Liver (tissue), 9 donors: ENCODE results near the gene AKAP7. TPM values are rescaled to one million over a fixed set of nuclear protein-coding genes. Genes with fewer than 3 reads are reported as not detected.
"Not testable (repeated sequence)": the region's sequence is repeated elsewhere in the genome, so short reads cannot be mapped to it uniquely, and the experiment has no call there.

Source experiments
- DNase-seq: peaks from one replicate; pipeline ENCODE4 v3.0.0-alpha.2; 2017; ENCODE audit warnings: low spot score
- H3K27ac ChIP-seq, 2 donors: one replicate each; pipeline ENCODE4 v1.7.0; 2013; ENCODE audit warnings: inconsistent platforms in 2 of 2, low read length in 2 of 2, control low read depth in 1 of 2, low read depth in 1 of 2, mild to moderate bottlenecking in 1 of 2
- H3K27me3 ChIP-seq, 4 donors: one replicate each; pipeline versions ENCODE4 v1.6.1 to v1.7.0; 2013; ENCODE audit warnings: low read length in 3 of 4, inconsistent platforms in 1 of 4, mild to moderate bottlenecking in 1 of 4, moderate library complexity in 1 of 4; ENCODE audit not compliant: control insufficient read depth in 4 of 4, insufficient read depth in 4 of 4
- H3K36me3 ChIP-seq, 4 donors: one replicate each; pipeline versions ENCODE4 v1.6.1 to v1.7.0; 2013; ENCODE audit warnings: low read length in 3 of 4, mild to moderate bottlenecking in 3 of 4, low read depth in 1 of 4, moderate library complexity in 1 of 4; ENCODE audit not compliant: control insufficient read depth in 4 of 4, insufficient read depth in 3 of 4
- H3K4me1 ChIP-seq, 4 donors: one replicate each; pipeline versions ENCODE4 v1.6.1 to v1.7.0; 2013; ENCODE audit warnings: low read length in 3 of 4, mild to moderate bottlenecking in 3 of 4, moderate library complexity in 1 of 4; ENCODE audit not compliant: control insufficient read depth in 4 of 4, insufficient read depth in 4 of 4
- H3K4me3 ChIP-seq, 3 donors: one replicate each; pipeline versions ENCODE4 v1.6.1 to v1.7.0; 2013; ENCODE audit warnings: low read length in 3 of 3, control low read depth in 1 of 3, low read depth in 1 of 3, mild to moderate bottlenecking in 1 of 3
- H3K9ac ChIP-seq, 2 donors: one replicate each; pipeline ENCODE4 v1.7.0; 2013; ENCODE audit warnings: low read length in 2 of 2, mild to moderate bottlenecking in 2 of 2, moderate library complexity in 2 of 2, control low read depth in 1 of 2, low read depth in 1 of 2
- H3K9me3 ChIP-seq, 4 donors: one replicate each; pipeline versions ENCODE4 v1.6.1 to v1.7.0; 2013; ENCODE audit warnings: low read length in 3 of 4; ENCODE audit not compliant: control insufficient read depth in 4 of 4
- FOXA1 ChIP-seq: IDR thresholded peaks from 2 replicates; pipeline ENCODE4 v1.6.1; 2016; ENCODE audit warnings: antibody characterized with exemption
- FOXA2 ChIP-seq: IDR thresholded peaks from 2 replicates; pipeline ENCODE4 v1.6.1; 2016; ENCODE audit warnings: antibody characterized with exemption
- GABPA ChIP-seq, 2 donors: IDR thresholded peaks in 1 of 2; conservative IDR thresholded peaks in 1 of 2; 2 replicates each; pipeline ENCODE4 v1.6.1; 2016; ENCODE audit warnings: antibody characterized with exemption in 2 of 2, mild to moderate bottlenecking in 1 of 2, moderate library complexity in 1 of 2
- HNF4A ChIP-seq, 2 donors: conservative IDR thresholded peaks; 2 replicates each; pipeline ENCODE4 v1.6.1; 2016; ENCODE audit warnings: antibody characterized with exemption in 2 of 2, mild to moderate bottlenecking in 2 of 2
- NR2F2 ChIP-seq: IDR thresholded peaks from 2 replicates; pipeline ENCODE4 v1.6.1; 2016; ENCODE audit warnings: antibody characterized with exemption
- RAD21 ChIP-seq, 2 donors: IDR thresholded peaks; 2 replicates each; pipeline ENCODE4 v1.6.1; 2016; ENCODE audit warnings: antibody characterized with exemption in 2 of 2, mild to moderate bottlenecking in 2 of 2
- RXRA ChIP-seq, 2 donors: IDR thresholded peaks; 2 replicates each; pipeline ENCODE4 v1.6.1; 2017 to 2018; ENCODE audit warnings: antibody characterized with exemption in 2 of 2, mild to moderate bottlenecking in 1 of 2
- SP1 ChIP-seq: IDR thresholded peaks from 2 replicates; pipeline ENCODE4 v1.6.1; 2018; ENCODE audit warnings: antibody characterized with exemption, mild to moderate bottlenecking
- TAF1 ChIP-seq: conservative IDR thresholded peaks from 2 replicates; pipeline ENCODE4 v1.6.1; 2016; ENCODE audit warnings: antibody characterized with exemption, mild to moderate bottlenecking
- WGBS: extraction: QIAGEN DNeasy Blood & Tissue Kit; methylation state at CpG from one replicate; pipeline ENCODE4 v1.1.7; 2013; 5-methylcytosine and 5-hydroxymethylcytosine counted together
- polyA plus RNA-seq, 2 donors: library from polyadenylated mRNA; stranded (reverse) in 1 of 2; unstranded in 1 of 2; fragments of 200-250 nt in 1 of 2; fragments of >200 nt in 1 of 2; fragmentation: Nextera tagmentation in 1 of 2; extraction: Ambion mirVana in 1 of 2; gene quantifications; one replicate each; pipeline versions ENCODE4 v1.2.1 to v1.2.3, GENCODE V29; 2013 to 2015
- total RNA-seq, 2 donors: library from RNA; depleted of rRNA; stranded (reverse); fragments of >200 nt; gene quantifications; one replicate each; pipeline ENCODE4 v1.2.3, GENCODE V29; 2014
- TF ChIP-seq, protein P1 (sequence below): IDR thresholded peaks from 2 replicates; pipeline ENCODE4 v1.6.1; 2016; ENCODE audit warnings: antibody characterized with exemption
- TF ChIP-seq, protein P2 (sequence below): fragments of 150-350 bp; IDR thresholded peaks from 2 replicates; pipeline ENCODE4 v1.5.1; 2017; ENCODE audit warnings: improper control_type of control experiment, low read depth, low read length; ENCODE audit not compliant: missing input control
- TF ChIP-seq, protein P3 (sequence below): IDR thresholded peaks from 2 replicates; pipeline ENCODE4 v1.6.1; 2016; ENCODE audit warnings: antibody characterized with exemption, mild to moderate bottlenecking
- donor health status: healthy.
- donor health status: healthy.
- donor health status: healthy.
- donor health status: healthy.
- donor health status: healthy.

Gene AKAP7
- total and polyA plus RNA-seq, 4 donors: 7.9 to 25.4 (median 17.7) TPM

DNA sequence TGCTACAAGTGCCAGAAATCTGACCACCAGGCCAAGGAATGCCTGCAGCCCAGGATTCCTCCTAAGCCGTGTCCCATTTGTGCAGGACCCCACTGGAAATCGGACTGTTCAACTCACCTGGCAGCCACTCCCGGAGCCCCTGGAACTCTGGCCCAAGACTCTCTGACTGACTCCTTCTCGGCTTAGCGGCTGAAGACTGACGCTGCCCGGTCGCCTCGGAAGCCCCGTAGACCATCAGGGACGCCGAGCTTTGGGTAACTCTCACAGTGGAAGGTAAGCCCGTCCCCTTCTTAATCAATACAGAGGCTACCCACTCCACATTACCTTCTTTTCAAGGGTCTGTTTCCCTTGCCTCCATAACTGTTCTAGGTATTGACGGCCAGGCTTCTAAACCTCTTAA lies 190.4 kb downstream of the AKAP7 start:
- not testable (repeated sequence) for H3K9me3 ChIP-seq, H3K36me3 ChIP-seq, H3K4me3 ChIP-seq, DNase-seq, H3K9ac ChIP-seq, H3K4me1 ChIP-seq, H3K27ac ChIP-seq, H3K27me3 ChIP-seq
- WGBS: 93% methylated on average over 14 of the region's 14 CpGs

DNA sequence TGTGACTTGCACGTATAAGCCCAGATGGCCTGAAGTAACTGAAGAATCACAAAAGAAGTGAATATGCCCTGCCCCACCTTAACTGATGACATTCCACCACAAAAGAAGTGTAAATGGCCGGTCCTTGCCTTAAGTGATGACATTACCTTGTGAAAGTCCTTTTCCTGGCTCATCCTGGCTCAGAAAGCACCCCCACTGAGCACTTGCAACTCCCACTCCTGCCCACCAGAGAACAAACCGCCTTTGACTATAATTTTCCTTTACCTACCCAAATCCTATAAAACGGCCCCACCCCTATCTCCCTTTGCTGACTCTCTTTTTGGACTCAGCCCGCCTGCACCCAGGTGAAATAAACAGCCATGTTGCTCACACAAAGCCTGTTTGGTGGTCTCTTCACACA lies 193.5 kb downstream of the AKAP7 start:
- not testable (repeated sequence) for H3K4me3 ChIP-seq, H3K36me3 ChIP-seq, H3K27me3 ChIP-seq, H3K27ac ChIP-seq, H3K9me3 ChIP-seq, H3K4me1 ChIP-seq, H3K9ac ChIP-seq, DNase-seq
- 81% methylated on average over 5 of the region's 5 CpGs for WGBS

DNA sequence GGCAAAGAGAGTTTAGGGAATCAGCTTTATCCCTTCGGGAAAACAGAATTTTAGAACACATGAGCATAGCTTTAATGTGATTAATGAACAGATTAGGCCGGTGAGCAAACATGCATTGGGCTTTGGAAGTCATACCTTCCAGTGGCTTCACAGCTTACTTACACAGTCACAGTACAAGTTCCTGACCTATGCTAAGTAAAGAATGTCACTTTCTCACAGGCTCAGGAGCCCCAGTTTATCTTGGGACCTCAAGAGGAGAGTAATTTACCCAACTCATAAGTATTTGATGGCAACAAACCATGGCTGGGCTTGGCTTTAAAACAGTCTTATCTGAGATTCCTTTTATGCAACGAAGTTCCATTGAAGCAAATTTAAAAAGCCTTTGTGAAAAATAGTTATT lies 195.9 kb downstream of the AKAP7 start:
- TF ChIP-seq RXRA (IDR thresholded peaks at IDR 0.05): no peak
- no peak for TF ChIP-seq GABPA (IDR thresholded peaks at IDR 0.05 in 1 of 2, conservative IDR thresholded peaks at IDR 0.05 in 1 of 2)
- TF ChIP-seq, protein P1, sequence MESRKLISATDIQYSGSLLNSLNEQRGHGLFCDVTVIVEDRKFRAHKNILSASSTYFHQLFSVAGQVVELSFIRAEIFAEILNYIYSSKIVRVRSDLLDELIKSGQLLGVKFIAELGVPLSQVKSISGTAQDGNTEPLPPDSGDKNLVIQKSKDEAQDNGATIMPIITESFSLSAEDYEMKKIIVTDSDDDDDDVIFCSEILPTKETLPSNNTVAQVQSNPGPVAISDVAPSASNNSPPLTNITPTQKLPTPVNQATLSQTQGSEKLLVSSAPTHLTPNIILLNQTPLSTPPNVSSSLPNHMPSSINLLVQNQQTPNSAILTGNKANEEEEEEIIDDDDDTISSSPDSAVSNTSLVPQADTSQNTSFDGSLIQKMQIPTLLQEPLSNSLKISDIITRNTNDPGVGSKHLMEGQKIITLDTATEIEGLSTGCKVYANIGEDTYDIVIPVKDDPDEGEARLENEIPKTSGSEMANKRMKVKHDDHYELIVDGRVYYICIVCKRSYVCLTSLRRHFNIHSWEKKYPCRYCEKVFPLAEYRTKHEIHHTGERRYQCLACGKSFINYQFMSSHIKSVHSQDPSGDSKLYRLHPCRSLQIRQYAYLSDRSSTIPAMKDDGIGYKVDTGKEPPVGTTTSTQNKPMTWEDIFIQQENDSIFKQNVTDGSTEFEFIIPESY: no peak
- TF ChIP-seq FOXA2: no peak
- no peak for TF ChIP-seq HNF4A (conservative IDR thresholded peaks at IDR 0.05)
- TF ChIP-seq FOXA1: no peak
- TF ChIP-seq NR2F2: no peak
- Histone ChIP-seq H3K27me3 (no peaks in the 10 kb centered on the region), H3K4me3 (no peak overlapping the region), H3K36me3 (no peaks in the 10 kb centered on the region), H3K9ac (no peak overlapping the region), H3K4me1 (no peaks in the 10 kb centered on the region), H3K9me3 (no peaks in the 10 kb centered on the region), H3K27ac (no peak overlapping the region)
- WGBS: 82% methylated on average over 3 of the region's 3 CpGs
- no peak for DNase-seq

DNA sequence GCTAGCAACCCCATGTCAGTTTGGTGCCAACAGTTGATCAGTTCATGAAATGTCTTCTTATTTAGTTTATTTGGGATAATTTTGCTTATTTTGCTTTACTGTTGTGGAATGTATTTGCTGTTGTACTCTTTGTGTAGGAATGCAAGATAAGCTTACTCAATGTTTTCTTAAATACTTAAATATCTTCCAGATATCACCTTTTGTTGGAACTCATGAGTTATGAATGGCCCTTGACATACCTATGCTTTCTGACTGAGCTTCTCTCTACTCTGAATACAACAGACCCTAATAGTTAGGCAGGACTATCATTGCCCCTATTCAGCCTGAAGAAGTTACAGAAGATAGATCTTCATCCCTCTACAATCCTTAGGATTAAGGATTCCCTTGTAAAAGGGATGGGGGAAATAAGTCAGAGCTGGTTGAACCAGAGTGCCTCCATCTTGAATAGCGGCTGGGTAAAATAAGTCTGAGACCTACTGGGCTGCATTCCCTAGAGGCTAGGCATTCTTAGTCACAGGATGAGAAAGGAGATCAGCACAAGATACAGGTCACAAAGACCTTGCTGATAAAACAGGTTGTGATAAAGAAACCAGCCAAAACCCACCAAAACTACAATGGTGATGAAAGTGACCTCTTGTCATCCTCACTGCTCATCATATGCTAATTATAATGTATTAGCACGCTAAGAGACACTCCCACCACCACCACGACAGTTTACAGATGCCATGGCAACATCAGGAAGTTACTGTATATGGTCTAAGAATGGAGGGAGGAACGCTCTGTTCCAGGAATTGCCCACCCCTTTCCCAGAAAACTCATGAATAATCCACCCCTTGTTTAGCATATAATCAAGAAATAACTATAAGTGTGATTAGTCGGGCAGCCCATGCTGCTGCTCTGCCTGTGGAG lies 196.9 kb downstream of the AKAP7 start:
- no peak overlapping the region for H3K4me3 ChIP-seq
- H3K27ac ChIP-seq: no peak overlapping the region
- DNase-seq: no peak
- H3K9me3 ChIP-seq: no peaks in the 10 kb centered on the region
- no peak overlapping the region for H3K9ac ChIP-seq
- no peaks in the 10 kb centered on the region for H3K27me3 ChIP-seq
- WGBS: 89% methylated on average over 5 of the region's 5 CpGs
- no peaks in the 10 kb centered on the region for H3K4me1 ChIP-seq
- no peaks in the 10 kb centered on the region for H3K36me3 ChIP-seq
- TF ChIP-seq TAF1 (no peak), NR2F2 (no peak), RAD21 (IDR thresholded peaks at IDR 0.05) (no peak), HNF4A (conservative IDR thresholded peaks at IDR 0.05) (no peak), SP1 (no peak), GABPA (IDR thresholded peaks at IDR 0.05 in 1 of 2, conservative IDR thresholded peaks at IDR 0.05 in 1 of 2) (no peak)
- TF ChIP-seq, protein P2, sequence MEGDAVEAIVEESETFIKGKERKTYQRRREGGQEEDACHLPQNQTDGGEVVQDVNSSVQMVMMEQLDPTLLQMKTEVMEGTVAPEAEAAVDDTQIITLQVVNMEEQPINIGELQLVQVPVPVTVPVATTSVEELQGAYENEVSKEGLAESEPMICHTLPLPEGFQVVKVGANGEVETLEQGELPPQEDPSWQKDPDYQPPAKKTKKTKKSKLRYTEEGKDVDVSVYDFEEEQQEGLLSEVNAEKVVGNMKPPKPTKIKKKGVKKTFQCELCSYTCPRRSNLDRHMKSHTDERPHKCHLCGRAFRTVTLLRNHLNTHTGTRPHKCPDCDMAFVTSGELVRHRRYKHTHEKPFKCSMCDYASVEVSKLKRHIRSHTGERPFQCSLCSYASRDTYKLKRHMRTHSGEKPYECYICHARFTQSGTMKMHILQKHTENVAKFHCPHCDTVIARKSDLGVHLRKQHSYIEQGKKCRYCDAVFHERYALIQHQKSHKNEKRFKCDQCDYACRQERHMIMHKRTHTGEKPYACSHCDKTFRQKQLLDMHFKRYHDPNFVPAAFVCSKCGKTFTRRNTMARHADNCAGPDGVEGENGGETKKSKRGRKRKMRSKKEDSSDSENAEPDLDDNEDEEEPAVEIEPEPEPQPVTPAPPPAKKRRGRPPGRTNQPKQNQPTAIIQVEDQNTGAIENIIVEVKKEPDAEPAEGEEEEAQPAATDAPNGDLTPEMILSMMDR: no peak
- TF ChIP-seq, protein P1: no peak
- TF ChIP-seq, protein P3, sequence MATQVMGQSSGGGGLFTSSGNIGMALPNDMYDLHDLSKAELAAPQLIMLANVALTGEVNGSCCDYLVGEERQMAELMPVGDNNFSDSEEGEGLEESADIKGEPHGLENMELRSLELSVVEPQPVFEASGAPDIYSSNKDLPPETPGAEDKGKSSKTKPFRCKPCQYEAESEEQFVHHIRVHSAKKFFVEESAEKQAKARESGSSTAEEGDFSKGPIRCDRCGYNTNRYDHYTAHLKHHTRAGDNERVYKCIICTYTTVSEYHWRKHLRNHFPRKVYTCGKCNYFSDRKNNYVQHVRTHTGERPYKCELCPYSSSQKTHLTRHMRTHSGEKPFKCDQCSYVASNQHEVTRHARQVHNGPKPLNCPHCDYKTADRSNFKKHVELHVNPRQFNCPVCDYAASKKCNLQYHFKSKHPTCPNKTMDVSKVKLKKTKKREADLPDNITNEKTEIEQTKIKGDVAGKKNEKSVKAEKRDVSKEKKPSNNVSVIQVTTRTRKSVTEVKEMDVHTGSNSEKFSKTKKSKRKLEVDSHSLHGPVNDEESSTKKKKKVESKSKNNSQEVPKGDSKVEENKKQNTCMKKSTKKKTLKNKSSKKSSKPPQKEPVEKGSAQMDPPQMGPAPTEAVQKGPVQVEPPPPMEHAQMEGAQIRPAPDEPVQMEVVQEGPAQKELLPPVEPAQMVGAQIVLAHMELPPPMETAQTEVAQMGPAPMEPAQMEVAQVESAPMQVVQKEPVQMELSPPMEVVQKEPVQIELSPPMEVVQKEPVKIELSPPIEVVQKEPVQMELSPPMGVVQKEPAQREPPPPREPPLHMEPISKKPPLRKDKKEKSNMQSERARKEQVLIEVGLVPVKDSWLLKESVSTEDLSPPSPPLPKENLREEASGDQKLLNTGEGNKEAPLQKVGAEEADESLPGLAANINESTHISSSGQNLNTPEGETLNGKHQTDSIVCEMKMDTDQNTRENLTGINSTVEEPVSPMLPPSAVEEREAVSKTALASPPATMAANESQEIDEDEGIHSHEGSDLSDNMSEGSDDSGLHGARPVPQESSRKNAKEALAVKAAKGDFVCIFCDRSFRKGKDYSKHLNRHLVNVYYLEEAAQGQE: no peak
